ENCODE data around the gene TRIM77.
"Not testable (repeated sequence)": the region's sequence is repeated elsewhere in the genome, so short reads cannot be mapped to it uniquely, and the experiment has no call there.

TRIM77 gene

GRCh38 chr11:89709999-89710398, at the start of gene TRIM77:
Gene TRIM77, plus strand, starts transcription at chr11:89710299. Its CDS starts 0 bp downstream, at chr11:89710299.
- not testable (repeated sequence) for TF ChIP-seq GATA3, GATA2 (IDR thresholded peaks at IDR 0.05; ENCODE audit: low read depth, low read length)

GRCh38 chr11:89667001-89667400, 43.1 kb upstream of the TRIM77 start:
- TF ChIP-seq GATA3 (IDR thresholded peaks at IDR 0.05; ENCODE audit: low read depth, low read length) (no peak), GATA2 (IDR thresholded peaks at IDR 0.05; ENCODE audit: low read depth, low read length) (no peak)

- TF ChIP-seq GATA2 (IDR thresholded peaks at IDR 0.05; ENCODE audit: low read depth, low read length) (no peak), GATA3 (IDR thresholded peaks at IDR 0.05; ENCODE audit: low read depth, low read length) (no peak)
Observed at GRCh38 chr11:89736566-89736965, 26.5 kb downstream of the TRIM77 start.

GRCh38 chr11:89737116-89737515, 27.0 kb downstream of the TRIM77 start:
- TF ChIP-seq GATA3 (IDR thresholded peaks at IDR 0.05; ENCODE audit: low read depth, low read length) (no peak), GATA2 (IDR thresholded peaks at IDR 0.05; ENCODE audit: low read depth, low read length) (no peak)

- peak; percentile 17; the same call in 1 of the 2 replicates for TF ChIP-seq GATA2 (IDR thresholded peaks at IDR 0.05; ENCODE audit: low read depth, low read length)
Observed at GRCh38 chr11:89750822-89751221, 40.7 kb downstream of the TRIM77 start.

All from SH-SY5Y (cell line).